NCI-H2029 (cell line): ENCODE data around the gene TNFRSF4.
A peak's percentile ranks its signal among the peaks of the same experiment; 100 is the strongest.
"Not testable (repeated sequence)": the region's sequence is repeated elsewhere in the genome, so short reads cannot be mapped to it uniquely, and the experiment has no call there.

ENCODE experiments used
- DNase-seq: peaks from one replicate; lab custom pipeline; 2025; lab: John Stamatoyannopoulos, UW

The TNFRSF4 gene

DNA sequence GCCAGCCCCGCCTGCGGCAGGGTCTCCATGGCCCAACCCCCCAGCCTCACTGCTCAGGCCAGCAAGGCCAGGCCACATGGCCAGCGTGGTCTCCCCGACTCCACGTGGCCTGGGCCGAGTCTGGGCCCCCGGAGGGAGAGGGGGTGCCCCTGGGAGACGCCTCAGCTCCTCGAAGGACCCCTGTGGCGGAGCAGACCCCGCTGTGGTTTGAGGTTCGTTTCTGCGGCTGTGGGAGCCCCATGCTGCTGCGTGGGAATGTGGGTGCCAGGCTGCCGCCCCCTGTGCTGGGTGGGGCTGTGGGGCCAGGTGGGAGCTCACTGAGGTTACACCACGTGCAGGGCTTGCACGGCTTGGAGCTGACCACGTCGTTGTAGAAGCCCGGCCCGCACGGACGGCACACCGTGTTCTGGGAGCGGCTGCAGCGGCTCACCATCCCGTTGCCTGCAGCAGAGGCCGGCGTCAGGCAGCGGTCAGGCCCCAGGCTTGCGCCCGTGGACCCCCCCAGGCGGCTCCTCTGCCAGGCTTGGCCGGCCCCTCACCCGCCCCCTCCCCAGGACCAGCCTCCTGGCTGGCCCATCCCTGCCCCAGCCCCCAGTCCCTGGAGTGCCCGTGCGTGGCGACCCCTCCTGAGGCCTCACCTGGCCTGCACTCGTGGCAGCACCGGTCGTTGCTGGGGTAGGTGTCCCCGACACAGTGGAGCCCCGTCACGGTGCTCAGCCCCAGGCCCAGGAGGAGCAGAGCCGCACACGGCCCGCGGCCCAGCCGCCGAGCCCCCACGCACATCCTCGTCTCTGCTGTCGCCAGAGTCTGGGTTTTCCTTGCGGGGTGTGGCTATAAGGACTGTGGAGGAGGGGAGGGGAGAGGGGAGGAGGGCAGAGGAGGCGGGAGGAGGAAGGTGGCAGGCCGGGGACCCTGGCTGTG, at the start of gene TNFRSF4:
TSS of gene TNFRSF4 (minus strand) at position 809 of the 921 bp plus-strand sequence. CDS start at position 783, 26 bp downstream.
- no peak for DNase-seq

DNA sequence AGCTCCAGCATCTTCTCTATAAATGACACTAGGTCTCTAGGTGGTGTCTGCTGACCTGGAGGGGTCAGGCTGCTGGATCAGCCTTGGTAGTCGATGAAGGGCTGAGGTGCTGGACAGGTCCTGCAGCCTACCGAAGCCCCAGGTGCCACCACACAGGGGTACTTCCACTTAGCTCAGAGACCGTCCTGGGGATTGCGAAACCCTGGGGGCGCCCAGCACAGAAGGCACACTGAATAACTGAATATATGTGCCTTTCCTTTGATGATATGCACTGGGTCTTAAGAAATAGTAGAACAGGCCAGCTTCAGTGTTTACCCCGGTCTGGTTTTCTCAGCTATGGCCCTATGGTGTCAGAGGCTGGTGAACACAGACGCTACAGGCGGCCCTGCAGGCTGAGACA, 48.8 kb upstream of the TNFRSF4 start:
- DNase-seq, result no peak

DNA sequence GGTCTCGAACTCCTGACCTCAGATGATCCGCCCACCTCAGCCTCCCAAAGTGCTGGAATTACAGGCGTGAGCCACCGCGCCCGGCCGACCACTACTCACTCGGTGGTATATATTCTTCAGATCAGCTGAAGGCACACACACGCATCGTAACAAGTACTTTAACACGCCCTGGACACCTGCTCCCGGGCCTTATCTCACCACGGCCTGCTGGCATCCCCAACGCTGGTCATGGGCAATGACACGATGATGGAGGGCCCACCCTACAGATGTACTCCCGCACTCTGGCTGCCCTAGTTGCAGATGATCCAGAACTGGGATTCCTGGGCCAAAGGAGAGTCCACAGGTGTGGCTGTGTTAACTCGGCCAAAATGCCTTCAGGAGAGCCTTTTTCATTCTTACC, 48.1 kb upstream of the TNFRSF4 start:
- no peak for DNase-seq

DNA sequence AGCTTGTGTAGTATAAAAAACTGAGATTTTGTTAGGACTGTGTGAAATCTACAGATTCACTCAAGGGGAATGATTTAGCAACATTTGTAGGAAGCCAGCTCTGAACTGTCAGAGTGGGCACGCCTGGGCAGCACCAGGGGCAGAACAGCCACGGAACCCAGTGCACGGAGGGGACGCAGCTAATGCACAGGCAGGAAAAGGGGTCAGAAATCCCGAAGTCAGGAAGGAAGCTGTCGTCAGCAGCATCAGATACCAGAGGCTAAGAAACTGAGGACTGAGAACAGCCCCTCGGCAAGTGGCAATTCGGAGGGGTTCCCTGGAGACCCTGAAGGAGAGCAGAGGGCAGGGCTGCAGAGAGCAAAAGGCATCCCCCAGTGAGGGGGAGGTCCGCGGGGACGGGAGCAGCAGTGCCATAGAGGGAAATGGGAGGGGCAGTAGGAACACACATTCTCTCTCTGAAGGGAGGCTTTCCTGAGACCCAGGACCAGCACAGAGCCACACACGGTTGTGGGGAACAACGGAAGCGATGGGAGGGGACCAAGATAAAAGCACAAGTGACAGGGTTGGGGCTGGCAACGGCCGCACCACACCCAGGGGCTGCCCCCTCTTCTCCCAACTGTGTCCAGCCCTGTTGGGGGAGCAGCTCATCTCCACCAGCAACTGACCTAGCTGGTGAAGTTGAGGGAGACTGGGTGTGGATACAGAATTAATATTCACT, 47.0 kb upstream of the TNFRSF4 start:
- DNase-seq, result no peak

DNA sequence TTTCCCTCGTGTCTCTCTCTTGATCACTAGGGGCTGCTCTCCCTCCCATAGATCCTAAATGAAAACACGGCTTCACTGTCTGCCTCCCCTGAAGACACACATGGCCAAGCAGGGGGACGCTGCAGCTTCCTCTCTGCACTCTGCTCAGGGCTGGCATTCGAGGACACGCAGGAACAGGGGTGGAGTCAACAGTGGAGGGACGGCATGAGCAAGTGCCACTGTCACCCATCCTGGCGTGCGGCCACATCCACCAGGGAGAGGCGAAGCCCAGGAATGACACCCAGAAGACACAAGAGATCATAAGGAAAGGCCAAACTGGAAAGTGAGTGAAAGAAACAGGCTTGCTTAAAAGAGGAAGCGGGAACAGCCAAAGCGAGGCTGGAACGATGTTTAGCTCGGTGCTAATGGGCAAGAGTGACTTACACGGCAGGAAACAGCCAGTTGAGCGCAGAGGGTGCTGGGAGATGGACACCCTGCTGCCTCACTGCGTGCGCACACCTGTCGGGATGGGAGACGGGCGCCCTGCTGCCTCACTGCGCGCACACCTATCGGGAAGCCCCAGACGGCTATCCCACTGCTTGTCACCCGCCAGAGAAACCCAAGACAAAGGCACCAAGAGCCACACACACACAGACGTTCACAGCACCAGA, 46.1 kb upstream of the TNFRSF4 start:
- peak; percentile 72 for DNase-seq

DNA sequence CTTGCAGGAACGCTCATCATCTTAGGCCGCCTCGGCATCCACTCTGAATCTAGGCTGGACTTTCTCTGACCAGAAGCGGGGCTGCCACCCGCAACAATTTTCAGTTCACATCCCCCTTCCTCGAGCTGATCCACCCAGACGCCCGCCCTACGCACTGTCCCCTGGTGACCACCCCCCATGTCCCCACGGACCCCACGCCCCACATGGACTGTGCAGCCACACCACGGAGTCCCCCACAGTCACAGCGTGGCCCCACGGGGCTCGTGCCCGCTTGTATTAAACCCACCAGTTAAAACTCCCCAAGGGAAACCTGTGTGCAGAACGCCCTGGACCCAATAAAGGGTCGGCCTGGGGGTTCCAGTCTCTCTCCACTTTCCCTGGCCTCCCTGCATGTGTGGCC, 45.6 kb upstream of the TNFRSF4 start:
- DNase-seq, result no peak

DNA sequence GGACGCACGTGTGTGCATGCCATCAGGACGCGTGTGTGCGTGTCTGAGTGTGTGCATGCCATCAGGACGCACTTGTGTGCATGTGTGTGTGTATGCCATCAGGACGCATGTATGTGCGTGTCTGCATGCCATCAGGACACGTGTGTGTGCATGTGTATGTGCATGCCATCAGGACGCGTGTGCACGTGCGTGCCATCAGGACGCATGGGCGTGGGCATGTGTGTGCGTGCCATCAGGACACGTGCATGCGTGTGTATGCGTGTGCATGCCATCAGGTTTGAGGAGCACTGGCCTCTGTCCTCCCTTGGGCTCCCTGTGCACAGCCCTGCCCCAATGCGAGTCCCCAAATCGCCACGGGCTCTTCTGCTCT, 45.2 kb upstream of the TNFRSF4 start:
- no peak for DNase-seq

DNA sequence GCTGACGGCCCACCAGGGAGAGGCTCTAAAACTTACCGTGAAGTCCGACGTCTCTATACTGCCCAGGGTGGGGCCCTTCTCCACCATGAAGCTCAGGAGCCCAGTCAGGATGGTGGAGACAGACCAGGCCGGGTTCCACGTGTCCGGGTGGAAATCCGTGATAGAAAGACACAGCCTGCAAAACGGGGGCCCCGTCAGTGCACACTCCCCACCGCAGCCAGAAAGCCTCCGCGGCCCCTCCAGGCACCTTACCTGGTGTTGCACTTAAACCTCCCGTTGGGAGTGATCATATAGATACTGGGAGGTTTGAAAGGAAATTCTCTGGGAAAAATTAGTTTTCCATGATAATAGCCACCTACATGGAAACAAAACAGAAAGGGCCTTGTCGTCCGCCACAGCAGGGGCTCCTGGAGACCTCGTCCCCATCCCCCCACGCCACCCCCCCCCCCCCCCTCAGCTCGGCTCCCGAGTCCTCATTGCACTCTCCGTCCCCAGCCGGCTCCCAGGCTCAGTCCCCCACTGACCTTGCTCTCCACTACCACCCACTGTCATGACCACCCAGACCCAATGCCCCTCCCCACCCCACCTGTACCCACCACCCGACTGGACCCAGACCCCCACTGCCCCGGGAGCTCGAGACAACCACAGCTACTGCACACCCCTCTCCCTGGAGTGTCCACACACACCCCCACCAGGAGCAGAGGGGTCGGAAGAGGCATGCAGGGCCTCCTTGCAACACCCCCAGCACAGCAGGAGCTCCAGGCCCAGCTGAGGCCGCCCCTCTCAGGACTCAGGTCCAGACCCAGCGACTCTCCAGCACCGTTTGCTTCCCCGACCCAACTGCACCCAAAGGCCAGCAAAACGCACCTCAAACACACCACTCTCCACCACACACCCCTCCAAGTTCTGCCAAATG, 43.3 kb upstream of the TNFRSF4 start:
- no peak for DNase-seq

DNA sequence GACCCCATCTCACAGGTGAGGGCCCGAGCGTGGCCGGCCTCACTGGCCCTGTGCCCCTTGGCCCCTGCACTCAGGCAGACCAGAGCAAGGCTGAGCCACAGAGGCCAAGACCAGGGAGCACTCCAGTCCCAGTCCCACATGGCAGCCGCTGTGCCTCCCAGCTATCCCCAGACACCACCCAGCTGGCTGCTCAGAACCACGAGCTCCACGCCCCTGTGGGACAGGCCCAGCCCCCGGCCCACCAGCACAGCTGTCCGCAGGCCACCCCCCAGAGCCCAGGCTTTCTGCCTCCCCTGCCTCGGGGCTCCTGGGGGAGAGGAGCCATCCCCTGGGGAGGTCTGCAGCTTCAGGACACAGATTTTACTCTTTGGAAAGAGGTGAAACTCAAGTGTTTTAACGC, 41.7 kb upstream of the TNFRSF4 start:
- DNase-seq, result no peak

DNA sequence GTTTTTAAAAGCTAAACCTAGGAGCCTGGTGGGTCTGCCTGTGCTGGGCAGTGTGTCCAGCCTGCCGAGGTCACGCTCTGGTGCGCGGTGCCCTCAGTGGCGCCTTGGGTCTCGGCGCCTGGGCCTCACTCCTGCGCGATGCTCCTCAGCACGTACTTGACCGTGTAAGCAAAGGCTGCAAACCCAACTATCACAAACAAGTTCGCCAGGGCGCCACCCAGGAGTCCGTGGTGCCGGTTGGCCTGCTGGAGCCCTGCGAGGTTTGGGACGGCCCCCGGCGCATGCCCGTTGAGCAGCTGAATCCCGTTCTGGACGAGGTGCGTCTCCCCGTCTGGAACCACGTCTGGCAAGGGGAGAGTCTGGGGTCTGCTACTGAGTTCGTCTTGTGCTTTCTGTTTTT, 41.1 kb upstream of the TNFRSF4 start:
- no peak for DNase-seq

DNA sequence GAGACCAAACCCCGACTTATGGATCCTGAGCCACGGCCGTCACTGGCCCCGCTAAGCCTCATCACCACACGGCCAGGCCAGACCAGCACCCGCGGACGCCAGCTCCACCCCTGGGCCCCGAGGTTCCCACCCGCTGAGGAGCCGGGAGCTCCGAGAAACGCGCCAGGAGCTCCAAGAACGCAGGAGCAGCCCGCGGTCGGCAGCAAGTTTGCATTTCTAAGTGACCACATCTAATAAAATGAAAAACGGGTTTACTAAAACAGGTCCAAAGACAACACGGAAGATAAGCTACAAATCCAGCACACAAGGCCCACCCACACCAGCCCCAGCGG, 40.7 kb upstream of the TNFRSF4 start:
- no peak for DNase-seq

DNA sequence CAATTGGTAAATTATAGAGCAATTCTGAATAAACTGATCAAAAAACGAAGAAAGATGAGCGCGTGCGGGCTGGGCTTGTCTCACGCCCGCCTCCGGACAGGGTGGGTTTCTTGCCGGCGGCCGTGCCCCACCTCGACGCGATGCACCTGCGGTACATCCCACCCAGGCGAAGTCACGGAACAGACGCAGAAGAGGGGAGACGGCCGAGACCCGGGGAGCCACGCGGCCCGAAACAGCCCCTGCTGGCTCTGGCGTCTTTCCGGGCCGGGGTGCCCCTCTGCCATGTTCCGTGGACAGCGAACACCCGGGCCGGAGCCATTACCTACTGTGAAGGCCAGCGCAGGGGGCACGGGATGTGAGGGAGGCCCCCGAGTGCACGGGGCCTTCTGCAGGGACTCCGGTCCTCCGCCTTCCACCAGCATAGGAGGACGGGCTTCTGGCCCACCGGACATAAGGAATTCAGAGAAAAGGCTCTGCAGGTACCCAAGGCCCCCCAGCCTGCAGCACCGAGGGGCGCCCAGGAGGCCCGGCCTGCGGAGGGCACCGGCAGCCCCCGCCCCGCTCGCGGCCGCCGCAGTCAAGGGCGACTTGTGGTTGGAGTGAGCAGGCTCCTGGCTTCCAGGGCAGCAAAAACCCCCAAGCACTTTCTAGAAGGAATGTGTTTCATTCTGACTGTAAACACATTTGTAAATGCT, 40.2 kb upstream of the TNFRSF4 start:
- no peak for DNase-seq

DNA sequence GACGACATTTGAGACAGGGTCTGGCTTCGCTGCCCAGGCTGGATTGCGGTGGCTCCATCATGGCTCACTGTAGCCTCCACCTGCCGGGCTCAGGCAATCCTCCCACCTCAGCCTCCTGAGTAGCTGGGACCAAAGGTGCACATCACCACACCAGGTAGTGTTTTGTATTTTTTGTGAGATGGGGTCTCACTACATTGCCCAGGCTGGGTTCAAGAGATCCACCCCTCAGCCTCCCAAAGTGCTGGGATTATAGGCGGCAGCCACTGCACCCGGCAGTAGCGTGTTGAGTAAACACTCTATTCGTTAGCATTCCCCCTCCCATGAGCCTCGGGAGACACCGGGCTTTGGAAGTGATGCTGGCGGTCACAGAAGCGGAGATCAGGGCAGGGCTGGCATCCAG, 39.4 kb upstream of the TNFRSF4 start:
- DNase-seq, result no peak

DNA sequence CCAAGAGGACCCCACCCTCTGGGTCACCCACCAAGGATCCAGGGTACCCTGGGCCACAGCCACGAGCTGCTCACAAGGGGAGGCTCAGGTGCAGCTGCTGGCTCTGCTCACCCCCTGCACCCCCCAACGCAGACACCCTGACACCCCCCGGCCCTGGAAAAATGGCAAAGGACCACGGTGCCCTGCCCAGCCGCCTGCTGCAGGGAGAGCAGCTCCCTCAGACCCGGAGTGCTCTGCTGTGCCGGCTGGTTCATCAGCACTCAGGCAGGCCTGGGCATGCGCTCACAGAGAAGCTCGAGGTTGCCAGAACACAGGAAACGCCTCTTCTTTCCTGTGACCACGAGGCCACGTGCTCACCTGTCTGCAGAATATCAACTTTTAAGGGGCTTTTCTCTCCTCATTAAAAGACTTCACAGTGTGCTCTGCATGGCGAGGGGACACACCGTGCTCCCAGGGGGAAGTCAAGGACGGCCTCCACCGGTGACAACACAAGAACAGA, 36.9 kb upstream of the TNFRSF4 start:
- DNase-seq, result no peak

DNA sequence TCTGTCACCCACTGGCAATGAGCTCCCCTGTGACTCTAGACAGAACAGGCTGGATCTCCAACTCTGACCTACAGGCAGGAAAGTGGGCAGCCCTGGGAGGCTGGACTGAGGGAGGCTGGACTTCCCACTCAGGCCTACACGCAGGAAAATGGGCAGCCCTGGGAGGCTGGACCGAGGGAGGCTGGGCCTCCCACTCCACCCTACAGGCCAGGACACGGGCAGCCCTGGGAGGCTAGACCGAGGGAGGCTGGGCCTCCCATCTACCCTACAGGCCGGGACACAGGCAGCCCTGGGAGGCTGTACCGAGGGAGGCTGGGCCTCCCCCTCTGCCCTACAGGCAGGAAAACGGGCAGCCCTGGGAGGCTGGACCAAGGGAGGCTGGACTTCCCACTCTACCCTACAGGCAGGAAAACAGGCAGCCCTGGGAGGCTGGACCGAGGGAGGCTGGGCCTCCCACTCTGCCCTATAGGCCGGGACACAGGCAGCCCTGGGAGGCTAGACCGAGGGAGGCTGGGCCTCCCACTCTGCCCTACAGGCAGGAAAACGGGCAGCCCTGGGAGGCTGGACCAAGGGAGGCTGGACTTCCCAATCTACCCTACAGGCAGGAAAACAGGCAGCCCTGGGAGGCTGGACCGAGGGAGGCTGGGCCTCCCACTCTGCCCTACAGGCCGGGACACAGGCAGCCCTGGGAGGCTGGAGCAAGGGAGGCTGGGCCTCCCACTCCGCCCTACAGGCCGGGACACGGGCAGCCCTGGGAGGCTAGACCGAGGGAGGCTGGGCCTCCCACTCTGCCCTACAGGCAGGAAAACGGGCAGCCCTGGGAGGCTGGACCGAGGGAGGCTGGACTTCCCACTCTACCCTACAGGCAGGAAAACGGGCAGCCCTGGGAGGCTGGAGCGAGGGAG, 34.3 kb upstream of the TNFRSF4 start:
- not testable (repeated sequence) for DNase-seq

DNA sequence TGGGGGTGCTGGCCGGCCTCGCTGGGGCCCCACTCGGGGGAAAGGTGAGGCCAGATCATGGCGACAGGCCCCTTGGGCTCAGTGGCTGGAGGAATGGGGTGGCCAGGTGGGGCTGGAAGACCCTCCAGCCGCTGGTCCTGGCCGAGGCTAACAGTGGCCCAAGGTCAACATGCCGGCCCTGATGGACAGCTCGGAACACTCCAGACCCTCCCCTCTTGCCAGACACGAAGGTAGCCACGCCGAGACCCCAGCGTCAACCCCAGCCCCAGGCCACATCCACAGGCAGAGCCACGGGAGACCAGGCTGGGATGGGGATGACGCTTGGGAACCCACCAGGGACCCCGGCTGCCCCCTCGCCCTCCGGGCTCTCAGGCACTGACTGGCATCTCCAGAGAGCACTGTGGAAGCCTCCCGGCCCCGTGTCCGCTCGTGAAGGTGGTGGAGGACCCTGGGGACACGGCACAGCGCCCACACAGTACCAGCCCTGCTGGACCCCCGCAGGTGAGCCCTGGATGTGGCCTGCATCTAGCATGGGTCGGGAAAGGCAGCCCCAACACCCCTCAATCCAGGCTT, 33.5 kb upstream of the TNFRSF4 start:
- no peak for DNase-seq

DNA sequence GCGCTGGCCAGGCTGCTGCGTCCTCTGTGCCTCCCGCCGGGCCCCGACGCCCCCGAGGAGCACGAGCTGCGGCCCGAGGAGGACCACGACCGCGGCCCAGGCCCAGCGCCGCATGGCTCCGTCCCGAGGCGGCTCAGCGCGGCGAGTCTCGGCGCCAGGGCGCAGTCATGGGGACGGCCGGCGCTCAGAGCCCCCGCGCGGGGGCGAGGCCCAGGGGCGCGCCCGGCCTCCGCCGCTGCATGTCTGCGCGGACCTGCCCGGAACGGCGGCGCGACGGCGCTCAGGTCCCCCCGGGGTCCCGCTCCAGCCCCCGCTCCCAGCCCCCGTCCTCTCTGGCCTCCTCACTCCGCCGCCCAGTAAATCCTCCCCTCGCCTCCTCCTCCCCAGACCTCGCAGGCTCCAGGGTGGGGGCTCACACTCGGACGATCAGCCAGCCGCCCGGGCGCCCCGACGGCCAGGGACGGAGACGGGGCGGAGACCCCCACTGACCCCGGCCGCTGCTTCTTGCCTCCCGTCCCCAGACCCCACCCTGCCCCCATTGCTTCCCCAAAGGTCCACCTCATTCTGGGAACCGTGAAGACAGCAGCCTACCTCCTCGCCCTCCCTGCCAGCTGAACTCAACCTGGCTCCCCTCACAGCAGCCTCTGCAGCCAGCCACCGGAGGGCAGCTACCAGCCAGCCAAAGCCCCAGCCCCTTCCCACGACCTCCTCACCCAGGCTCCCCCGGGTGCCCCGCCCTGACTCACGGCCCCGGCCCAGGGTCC, 32.8 kb upstream of the TNFRSF4 start, which contains the start of gene C1QTNF12:
TSS of gene C1QTNF12 (minus strand) at position 146 of the 764 bp plus-strand sequence. CDS start at position 114, 32 bp downstream.
- DNase-seq, result no peak

DNA sequence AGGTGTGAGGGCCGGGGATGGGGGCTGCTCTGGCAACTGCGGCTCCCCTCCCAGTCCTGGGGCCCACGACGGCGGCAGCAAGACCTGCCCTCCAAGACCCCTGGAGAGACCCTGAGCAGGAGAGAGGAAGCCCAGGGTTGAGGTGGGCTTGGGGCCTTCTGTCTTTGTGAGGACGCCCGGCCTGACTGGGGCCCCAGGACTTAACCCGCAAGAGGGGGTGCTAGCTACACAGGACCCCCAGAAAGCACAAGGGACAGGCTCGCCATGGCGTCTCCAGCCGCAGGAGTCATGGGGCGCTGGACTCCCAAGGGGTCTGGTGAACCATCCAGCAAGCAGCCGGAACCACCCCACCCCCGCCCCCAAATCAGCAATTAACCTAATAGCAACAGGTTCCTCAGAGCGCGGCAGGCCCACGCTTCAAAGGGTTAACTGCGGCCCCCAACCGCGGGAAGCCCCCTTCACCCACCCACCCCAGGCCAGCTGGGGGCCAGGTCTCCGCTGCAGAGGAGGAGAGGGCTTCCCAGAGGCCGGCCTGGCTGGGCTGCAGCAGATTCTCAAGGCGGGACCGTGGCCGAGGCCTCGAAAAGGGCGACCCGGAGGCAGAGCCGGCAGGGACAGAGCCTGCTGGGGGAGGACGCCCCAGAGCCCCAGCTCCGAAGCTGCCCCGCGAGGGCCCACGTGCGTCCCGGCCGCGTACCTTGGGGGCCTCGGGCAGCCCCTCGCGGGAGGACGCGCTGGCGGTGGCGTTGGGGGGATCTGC, 32.0 kb upstream of the TNFRSF4 start:
- DNase-seq, result no peak
